Progenitor cell of endocrine pancreas (in vitro differentiated cells): ENCODE results near the gene MCTP1. TPM values are rescaled to one million over a fixed set of nuclear protein-coding genes. Genes with fewer than 3 reads are reported as not detected.

Source experiments
- DNase-seq: peaks from one replicate; pipeline ENCODE4 v3.0.0; 2021; ENCODE audit warnings: low spot score; ENCODE audit not compliant: unreplicated experiment
- H3K27ac Mint-ChIP-seq: 2 replicates; pipeline ENCODE4 v1.8.0; 2021; ENCODE audit warnings: mild to moderate bottlenecking, moderate library complexity, mixed read lengths
- H3K27me3 Mint-ChIP-seq: 2 replicates; pipeline ENCODE4 v1.8.0; 2021; ENCODE audit warnings: mixed read lengths
- H3K36me3 Mint-ChIP-seq: 2 replicates; pipeline ENCODE4 v1.8.0; 2022; ENCODE audit warnings: mixed read lengths; ENCODE audit not compliant: insufficient read depth
- H3K4me1 Mint-ChIP-seq: 2 replicates; pipeline ENCODE4 v1.8.0; 2021; ENCODE audit warnings: low read depth, mixed read lengths
- H3K4me3 Mint-ChIP-seq: 2 replicates; pipeline ENCODE4 v1.8.0; 2021; ENCODE audit warnings: low read depth, mild to moderate bottlenecking, moderate library complexity, mixed read lengths
- H3K9me3 Mint-ChIP-seq: 2 replicates; pipeline ENCODE4 v1.8.0; 2021; ENCODE audit warnings: low read depth, mixed read lengths
- CTCF ChIP-seq: fragments of 200-600 bp; sonication (generic); IDR thresholded peaks from one replicate; pipeline ENCODE4 v1.5.0; 2021; ENCODE audit warnings: antibody characterized with exemption, mild to moderate bottlenecking; ENCODE audit not compliant: unreplicated experiment
- total RNA-seq: library from RNA; stranded (reverse); gene quantifications from 2 replicates; pipeline ENCODE4 v1.2.1, GENCODE V29; 2021

Gene MCTP1
- total RNA-seq, 1 donor from 2014 or later = 1.7 TPM

GRCh38 chr5:95043648-95044047 lies 241.2 kb downstream of the MCTP1 start:
- H3K27ac Mint-ChIP-seq = no peak overlapping the region
- H3K4me1 Mint-ChIP-seq = peaks cover 7% of the 10 kb centered on the region
- no peak overlapping the region for H3K4me3 Mint-ChIP-seq
- no peaks in the 10 kb centered on the region for H3K9me3 Mint-ChIP-seq
- H3K36me3 Mint-ChIP-seq = no peaks in the 10 kb centered on the region
- no peaks in the 10 kb centered on the region for H3K27me3 Mint-ChIP-seq
- no peak for DNase-seq
- no peak for TF ChIP-seq CTCF

GRCh38 chr5:95043234-95043633 lies 241.7 kb downstream of the MCTP1 start:
- H3K27ac Mint-ChIP-seq = no peak overlapping the region
- no peaks in the 10 kb centered on the region for H3K36me3 Mint-ChIP-seq
- no peak for TF ChIP-seq CTCF
- peaks cover 7% of the 10 kb centered on the region for H3K4me1 Mint-ChIP-seq
- no peaks in the 10 kb centered on the region for H3K9me3 Mint-ChIP-seq
- H3K27me3 Mint-ChIP-seq = no peaks in the 10 kb centered on the region
- no peak overlapping the region for H3K4me3 Mint-ChIP-seq
- no peak for DNase-seq

- no peak overlapping the region for H3K27ac Mint-ChIP-seq
- no peak for DNase-seq
- no peaks in the 10 kb centered on the region for H3K9me3 Mint-ChIP-seq
- H3K4me3 Mint-ChIP-seq = no peak overlapping the region
- no peaks in the 10 kb centered on the region for H3K27me3 Mint-ChIP-seq
- H3K4me1 Mint-ChIP-seq = peaks cover 7% of the 10 kb centered on the region
- H3K36me3 Mint-ChIP-seq = no peaks in the 10 kb centered on the region
- TF ChIP-seq CTCF = no peak
Measured at GRCh38 chr5:95042037-95042436, 242.9 kb downstream of the MCTP1 start.

- no peak for DNase-seq
- H3K36me3 Mint-ChIP-seq = no peaks in the 10 kb centered on the region
- H3K27me3 Mint-ChIP-seq = no peaks in the 10 kb centered on the region
- no peak for TF ChIP-seq CTCF
- H3K4me1 Mint-ChIP-seq = peaks cover 7% of the 10 kb centered on the region
- H3K27ac Mint-ChIP-seq = no peak overlapping the region
- H3K9me3 Mint-ChIP-seq = peaks cover 12% of the 10 kb centered on the region
- no peak overlapping the region for H3K4me3 Mint-ChIP-seq
Measured at GRCh38 chr5:95035891-95036685, 248.8 kb downstream of the MCTP1 start.

GRCh38 chr5:95032801-95033200 lies 252.1 kb downstream of the MCTP1 start:
- H3K4me1 Mint-ChIP-seq = no peaks in the 10 kb centered on the region
- H3K36me3 Mint-ChIP-seq = no peaks in the 10 kb centered on the region
- no peak overlapping the region for H3K4me3 Mint-ChIP-seq
- peaks cover 12% of the 10 kb centered on the region for H3K9me3 Mint-ChIP-seq
- no peak for DNase-seq
- no peak overlapping the region for H3K27ac Mint-ChIP-seq
- H3K27me3 Mint-ChIP-seq = no peaks in the 10 kb centered on the region
- no peak for TF ChIP-seq CTCF
